Hematopoietic multipotent progenitor cell treated with erythropoietin and hydrocortisone succinate and interleukin-3 and kit ligand, for 15 days (in vitro differentiated cells): Measurements from ENCODE around the gene EEF1A1.
"Not testable (repeated sequence)": the region's sequence is repeated elsewhere in the genome, so short reads cannot be mapped to it uniquely, and the experiment has no call there.

ENCODE experiments used
- DNase-seq: peaks from one replicate; pipeline ENCODE4 v3.0.0-alpha.2; 2015; ENCODE audit warnings: low spot score

The EEF1A1 gene

GRCh38 chr6:73520688-73521350 lies at the start of gene EEF1A1:
EEF1A1 (minus strand) TSS chr6:73521032; CDS start chr6:73520026, 1,006 bp downstream.
- peak; percentile 94 for DNase-seq

- DNase-seq: no peak
Observed at GRCh38 chr6:73569121-73569520, 48.3 kb upstream of the EEF1A1 start.

GRCh38 chr6:73566954-73567591 lies 46.2 kb upstream of the EEF1A1 start:
- DNase-seq: no peak

GRCh38 chr6:73566486-73566871 lies 45.6 kb upstream of the EEF1A1 start:
- not testable (repeated sequence) for DNase-seq

GRCh38 chr6:73565767-73566485 lies 45.1 kb upstream of the EEF1A1 start:
- no peak for DNase-seq

- DNase-seq: no peak
Observed at GRCh38 chr6:73564578-73565345, 43.9 kb upstream of the EEF1A1 start.

GRCh38 chr6:73562558-73562957 lies 41.7 kb upstream of the EEF1A1 start:
- DNase-seq: no peak

GRCh38 chr6:73560853-73561407 lies 40.1 kb upstream of the EEF1A1 start:
- DNase-seq: no peak

GRCh38 chr6:73560182-73560732 lies 39.4 kb upstream of the EEF1A1 start:
- DNase-seq: no peak

GRCh38 chr6:73559399-73559794 lies 38.6 kb upstream of the EEF1A1 start:
- DNase-seq: not testable (repeated sequence)

GRCh38 chr6:73558624-73559398 lies 38.0 kb upstream of the EEF1A1 start:
- DNase-seq: no peak

GRCh38 chr6:73556836-73557235 lies 36.0 kb upstream of the EEF1A1 start:
- no peak for DNase-seq

GRCh38 chr6:73555380-73555949 lies 34.6 kb upstream of the EEF1A1 start:
- DNase-seq: not testable (repeated sequence)

GRCh38 chr6:73551115-73551514 lies 30.3 kb upstream of the EEF1A1 start:
- not testable (repeated sequence) for DNase-seq

GRCh38 chr6:73548458-73549446 lies 27.9 kb upstream of the EEF1A1 start:
- DNase-seq: no peak

- no peak for DNase-seq
Observed at GRCh38 chr6:73547036-73547435, 26.2 kb upstream of the EEF1A1 start.

- no peak for DNase-seq
Observed at GRCh38 chr6:73542891-73543290, 22.1 kb upstream of the EEF1A1 start.

GRCh38 chr6:73542481-73542880 lies 21.6 kb upstream of the EEF1A1 start:
- not testable (repeated sequence) for DNase-seq

- no peak for DNase-seq
Observed at GRCh38 chr6:73538116-73538779, 17.4 kb upstream of the EEF1A1 start.
